ENCODE measurements around the gene IFNE. TPM values are rescaled to one million over a fixed set of nuclear protein-coding genes. Genes with fewer than 3 reads are reported as not detected.

Gene IFNE
- total and polyA plus RNA-seq, 7 donors: not detected

DNA sequence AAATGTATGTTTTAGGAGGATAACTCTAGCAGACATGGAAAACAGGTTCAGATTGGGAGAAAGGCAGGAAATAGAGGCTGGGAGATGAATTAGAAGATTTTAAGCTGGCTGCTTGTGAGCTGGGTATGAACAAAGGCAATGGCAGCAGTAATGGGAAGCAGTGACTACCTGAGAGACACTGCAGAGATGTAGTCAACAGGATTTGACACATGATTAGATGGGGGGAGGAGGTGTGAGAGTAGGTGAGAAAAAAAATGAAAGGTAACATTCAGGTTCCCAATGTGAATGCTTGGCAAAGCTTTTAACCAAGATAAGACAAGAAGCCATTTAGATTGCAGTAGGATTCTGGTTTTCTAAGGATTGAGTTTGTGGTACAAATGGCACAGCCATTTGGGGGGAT, 22.8 kb upstream of the IFNE start:
- H3K27ac ChIP-seq: no peak overlapping the region
- DNase-seq: no peak
- peaks cover 0 to 3% (median 0%) of the 10 kb centered on the region in 3 donors for H3K27me3 ChIP-seq (ENCODE audit: insufficient read depth in 3 of 3, low read length in 2 of 3)
- TF ChIP-seq, protein P1, sequence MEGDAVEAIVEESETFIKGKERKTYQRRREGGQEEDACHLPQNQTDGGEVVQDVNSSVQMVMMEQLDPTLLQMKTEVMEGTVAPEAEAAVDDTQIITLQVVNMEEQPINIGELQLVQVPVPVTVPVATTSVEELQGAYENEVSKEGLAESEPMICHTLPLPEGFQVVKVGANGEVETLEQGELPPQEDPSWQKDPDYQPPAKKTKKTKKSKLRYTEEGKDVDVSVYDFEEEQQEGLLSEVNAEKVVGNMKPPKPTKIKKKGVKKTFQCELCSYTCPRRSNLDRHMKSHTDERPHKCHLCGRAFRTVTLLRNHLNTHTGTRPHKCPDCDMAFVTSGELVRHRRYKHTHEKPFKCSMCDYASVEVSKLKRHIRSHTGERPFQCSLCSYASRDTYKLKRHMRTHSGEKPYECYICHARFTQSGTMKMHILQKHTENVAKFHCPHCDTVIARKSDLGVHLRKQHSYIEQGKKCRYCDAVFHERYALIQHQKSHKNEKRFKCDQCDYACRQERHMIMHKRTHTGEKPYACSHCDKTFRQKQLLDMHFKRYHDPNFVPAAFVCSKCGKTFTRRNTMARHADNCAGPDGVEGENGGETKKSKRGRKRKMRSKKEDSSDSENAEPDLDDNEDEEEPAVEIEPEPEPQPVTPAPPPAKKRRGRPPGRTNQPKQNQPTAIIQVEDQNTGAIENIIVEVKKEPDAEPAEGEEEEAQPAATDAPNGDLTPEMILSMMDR (IDR thresholded peaks at IDR 0.05): no peak
- no peaks in the 10 kb centered on the region for H3K4me1 ChIP-seq
- intact Hi-C loops (cut with DNase I): loop anchor here in 1 of 2 donors (1.0 kb wide), 1 partner anchor 16 kb away; no protein-coding TSS in a partner anchor
- ATAC-seq: no peak
- no peak overlapping the region for H3K4me3 ChIP-seq
- H3K36me3 ChIP-seq (ENCODE audit: insufficient read depth in 1 of 2, low read depth in 1 of 2): no peaks in the 10 kb centered on the region
- H3K9me3 ChIP-seq: no peaks in the 10 kb centered on the region

DNA sequence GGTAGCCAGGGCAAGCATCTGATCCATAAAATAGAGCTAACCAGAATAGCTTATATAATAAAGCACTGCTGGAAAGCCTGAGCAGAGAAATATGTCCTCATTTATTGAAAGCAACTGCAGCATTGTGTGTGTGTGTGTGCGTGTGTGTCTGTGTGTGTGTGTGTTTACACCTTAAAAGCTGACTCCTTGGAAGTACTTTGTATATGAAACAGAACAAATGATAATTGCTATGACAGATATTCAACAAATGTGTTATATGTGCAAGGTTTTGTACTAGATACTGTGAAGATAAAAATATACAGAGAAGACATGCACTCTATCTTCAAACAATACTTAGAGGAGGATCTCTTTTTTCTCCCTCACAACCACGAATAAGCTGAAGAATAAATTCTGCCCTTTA, 22.0 kb upstream of the IFNE start:
- TF ChIP-seq, protein P1 (IDR thresholded peaks at IDR 0.05): no peak
- ATAC-seq (no peak), DNase-seq (no peak)
- Histone ChIP-seq H3K4me3 (no peak overlapping the region), H3K4me1 (no peaks in the 10 kb centered on the region), H3K9me3 (no peaks in the 10 kb centered on the region), H3K27me3 (ENCODE audit: insufficient read depth in 3 of 3, low read length in 2 of 3) (peaks cover 0 to 3% (median 0%) of the 10 kb centered on the region in 3 donors), H3K27ac (no peak overlapping the region), H3K36me3 (ENCODE audit: insufficient read depth in 1 of 2, low read depth in 1 of 2) (no peaks in the 10 kb centered on the region)
- intact Hi-C loops (cut with DNase I): no loop called here
- 78 to 92% (median 79%) methylated on average over 2 of the region's 2 CpGs for WGBS, 3 donors

DNA sequence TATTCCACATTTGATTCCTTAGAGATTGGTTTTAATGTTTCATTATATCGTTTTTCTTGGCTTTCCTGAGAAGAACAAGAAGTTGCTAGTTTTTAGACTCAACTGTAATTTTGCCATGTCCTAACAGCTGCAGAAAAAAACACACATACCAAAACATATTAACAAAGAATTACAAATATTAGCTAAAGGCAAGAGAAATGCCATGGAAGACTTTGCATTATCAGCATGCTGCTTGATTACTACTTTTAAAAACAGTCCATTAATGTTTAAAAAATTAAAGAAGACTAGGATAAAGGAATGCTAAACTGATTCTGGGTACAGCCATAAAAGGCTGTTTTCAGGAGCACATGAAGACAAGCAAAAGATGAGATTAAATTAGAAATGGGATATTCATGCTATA, 20.5 kb upstream of the IFNE start:
- DNase-seq: no peak

DNA sequence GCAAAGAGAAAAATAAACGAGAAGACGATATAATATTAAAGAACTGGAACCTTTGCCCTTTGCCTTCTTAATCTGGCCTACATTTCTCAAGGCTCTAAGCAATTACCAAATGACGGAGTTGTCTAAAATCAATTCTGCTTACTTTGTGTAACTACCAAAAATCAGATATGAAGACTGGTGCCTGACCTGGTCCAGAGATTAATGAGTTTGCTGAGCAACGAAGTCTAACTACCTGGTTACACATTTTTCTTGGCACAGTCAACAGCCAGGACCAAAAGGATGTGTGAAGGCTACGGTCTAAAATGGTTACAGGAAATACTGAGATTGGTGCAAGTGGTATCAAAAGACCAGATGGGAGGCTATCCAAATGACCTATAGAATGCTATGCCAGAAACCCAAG, 17.8 kb upstream of the IFNE start:
- Histone ChIP-seq H3K27ac (no peak overlapping the region), H3K4me1 (no peaks in the 10 kb centered on the region), H3K36me3 (ENCODE audit: insufficient read depth in 1 of 2, low read depth in 1 of 2) (no peaks in the 10 kb centered on the region), H3K9me3 (no peaks in the 10 kb centered on the region), H3K4me3 (no peak overlapping the region), H3K27me3 (ENCODE audit: insufficient read depth in 3 of 3, low read length in 2 of 3) (no peaks in the 10 kb centered on the region)
- 63 to 65% (median 64%) methylated on average over 5 of the region's 5 CpGs for WGBS, 3 donors
- DNase-seq (no peak), ATAC-seq (no peak)
- intact Hi-C loops (cut with DNase I): no loop called here
- TF ChIP-seq, protein P1 (IDR thresholded peaks at IDR 0.05): no peak

More for the DNA sequence above, 20.5 kb upstream of the IFNE start:
- Histone ChIP-seq H3K4me1 (no peaks in the 10 kb centered on the region), H3K27ac (no peak overlapping the region), H3K27me3 (ENCODE audit: insufficient read depth in 3 of 3, low read length in 2 of 3) (peaks cover 0 to 3% (median 0%) of the 10 kb centered on the region in 3 donors), H3K9me3 (no peaks in the 10 kb centered on the region), H3K4me3 (no peak overlapping the region), H3K36me3 (ENCODE audit: insufficient read depth in 1 of 2, low read depth in 1 of 2) (no peaks in the 10 kb centered on the region)
- ATAC-seq: no peak
- TF ChIP-seq, protein P1 (IDR thresholded peaks at IDR 0.05): no peak
- WGBS, 3 donors: 29 to 47% (median 46%) methylated on average over 1 of the region's 1 CpG
- intact Hi-C loops (cut with DNase I): no loop called here

DNA sequence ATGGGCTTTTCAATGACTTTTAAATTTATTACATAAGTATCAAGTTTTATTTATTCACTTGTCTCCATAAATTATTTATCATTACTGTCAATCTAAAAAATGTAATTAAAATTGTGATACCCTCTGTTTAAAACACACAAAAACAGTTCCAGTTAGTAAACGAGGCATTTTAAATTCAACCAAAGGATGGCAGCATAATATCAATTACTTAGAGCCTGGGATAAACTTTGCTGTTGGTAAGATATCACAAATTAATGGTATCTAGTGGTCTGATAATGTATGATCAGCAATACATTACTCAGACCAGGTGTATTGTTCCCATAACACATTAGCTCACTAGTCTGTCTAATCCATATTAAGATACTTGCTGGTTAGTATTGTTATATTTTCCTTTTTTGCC, 9.6 kb upstream of the IFNE start:
- H3K27me3 ChIP-seq (ENCODE audit: insufficient read depth in 3 of 3, low read length in 2 of 3): no peaks in the 10 kb centered on the region
- no peak overlapping the region for H3K4me3 ChIP-seq
- intact Hi-C loops (cut with DNase I): no loop called here
- no peak overlapping the region for H3K27ac ChIP-seq
- ATAC-seq: no peak
- TF ChIP-seq, protein P1 (IDR thresholded peaks at IDR 0.05): no peak
- no peaks in the 10 kb centered on the region for H3K36me3 ChIP-seq (ENCODE audit: insufficient read depth in 1 of 2, low read depth in 1 of 2)
- WGBS, 3 donors: 48 to 61% (median 58%) methylated on average over 1 of the region's 1 CpG
- H3K4me1 ChIP-seq: no peaks in the 10 kb centered on the region
- no peaks in the 10 kb centered on the region for H3K9me3 ChIP-seq
- DNase-seq: no peak
